ENCODE measurements around the gene TCEANC.

Gene TCEANC

GRCh38 chrX:13647709-13648212 lies 5.2 kb upstream of the TCEANC start (continued):
- TF ChIP-seq ZNF518A (tag by site-specific recombination; conservative IDR thresholded peaks at IDR 0.05; ENCODE audit: low read depth) (no peak), WT1 (tag by site-specific recombination; IDR thresholded peaks at IDR 0.05) (no peak), KLF8 (tag by site-specific recombination; IDR thresholded peaks at IDR 0.05) (peak; percentile 72; the same call in 1 of the 2 replicates), ZNF610 (tag by site-specific recombination; IDR thresholded peaks at IDR 0.05; ENCODE audit: borderline replicate concordance) (no peak), KLF10 (tag by site-specific recombination; IDR thresholded peaks at IDR 0.05) (peak; percentile 90), ZSCAN18 (tag by site-specific recombination; IDR thresholded peaks at IDR 0.05) (no peak), ZNF639 (tag by site-specific recombination; IDR thresholded peaks at IDR 0.05) (peak; percentile 86), ZNF10 (tag by site-specific recombination; IDR thresholded peaks at IDR 0.05) (peak; percentile 63; the same call in 1 of the 2 replicates), ZNF654 (tag by site-specific recombination; IDR thresholded peaks at IDR 0.05; ENCODE audit: low read depth) (no peak), ZNF155 (tag by site-specific recombination; IDR thresholded peaks at IDR 0.05) (no peak), ZNF133 (tag by site-specific recombination; IDR thresholded peaks at IDR 0.05) (no peak), KLF1 (tag by site-specific recombination; IDR thresholded peaks at IDR 0.05) (no peak), ZNF26 (tag by site-specific recombination; IDR thresholded peaks at IDR 0.05) (no peak), BCL11B (tag by site-specific recombination; IDR thresholded peaks at IDR 0.05; ENCODE audit: low read depth) (no peak), PATZ1 (tag by site-specific recombination; IDR thresholded peaks at IDR 0.05) (peak; percentile 54), ZNF19 (tag by site-specific recombination; IDR thresholded peaks at IDR 0.05; ENCODE audit: low read depth) (no peak), ZBTB48 (tag by site-specific recombination; IDR thresholded peaks at IDR 0.05) (no peak), ZNF174 (tag by site-specific recombination; IDR thresholded peaks at IDR 0.05) (0 out of 2 replicates have a peak, but pooled peaks have one; percentile 68), ZNF140 (tag by site-specific recombination; IDR thresholded peaks at IDR 0.05) (no peak), BCL11A (tag by site-specific recombination; IDR thresholded peaks at IDR 0.05; ENCODE audit: low read depth) (no peak), ZNF513 (tag by site-specific recombination; IDR thresholded peaks at IDR 0.05) (no peak), ZNF426 (tag by site-specific recombination; IDR thresholded peaks at IDR 0.05) (no peak), ZBTB21 (tag by site-specific recombination; IDR thresholded peaks at IDR 0.05) (peak; percentile 73), ZNF114 (tag by site-specific recombination; IDR thresholded peaks at IDR 0.05) (no peak), ZFP37 (tag by site-specific recombination; IDR thresholded peaks at IDR 0.05) (peak; percentile 50; the same call in 1 of the 2 replicates), KLF9 (tag by site-specific recombination; IDR thresholded peaks at IDR 0.05; ENCODE audit: low read depth) (no peak), IKZF3 (tag by site-specific recombination; IDR thresholded peaks at IDR 0.05) (no peak), GFI1B (tag by site-specific recombination; IDR thresholded peaks at IDR 0.05) (no peak), OVOL3 (tag by site-specific recombination; IDR thresholded peaks at IDR 0.05) (no peak)
